ENCODE data around the gene P4HA2. TPM values are rescaled to one million over a fixed set of nuclear protein-coding genes. Genes with fewer than 3 reads are reported as not detected.

The P4HA2 gene
- total and polyA plus RNA-seq, 9 of the 15 experiments (the other 6 are each of a cell fraction or from before 2014, with no cell fraction given): 9.6 to 50.0 (median 12.7) TPM

DNA sequence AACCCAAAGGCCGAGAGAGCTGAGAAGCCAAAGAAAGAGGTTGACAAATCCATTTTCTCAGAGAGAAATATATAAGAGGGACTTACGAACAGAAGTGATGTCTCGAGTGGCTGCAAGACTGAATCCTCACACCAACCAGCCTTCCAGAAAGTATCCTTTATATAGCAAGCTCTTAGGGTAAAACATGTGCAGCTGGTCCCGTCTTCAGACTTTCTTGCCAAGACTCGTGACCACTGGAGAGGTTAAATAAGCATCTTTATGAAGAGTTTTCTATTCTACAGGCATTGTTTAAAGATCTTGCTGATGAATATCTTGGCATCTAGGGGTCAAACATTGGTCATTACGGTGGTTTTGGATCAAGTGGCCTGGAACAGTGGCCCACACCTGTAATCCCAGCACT lies 49.6 kb upstream of the P4HA2 start (continued):
- no peak for TF ChIP-seq KDM2B (CRISPR knock-in tag; IDR thresholded peaks at IDR 0.05)
- TF ChIP-seq HDGF (IDR thresholded peaks at IDR 0.05): no peak
- no peak for TF ChIP-seq NCOA1 (IDR thresholded peaks at IDR 0.05; ENCODE audit: low read depth)
- TF ChIP-seq SAFB2 (IDR thresholded peaks at IDR 0.05; ENCODE audit: borderline replicate concordance, low read depth, low read length, severe bottlenecking): no peak
- TF ChIP-seq E2F3 (CRISPR knock-in tag; IDR thresholded peaks at IDR 0.05): no peak
- TF ChIP-seq, protein P1, sequence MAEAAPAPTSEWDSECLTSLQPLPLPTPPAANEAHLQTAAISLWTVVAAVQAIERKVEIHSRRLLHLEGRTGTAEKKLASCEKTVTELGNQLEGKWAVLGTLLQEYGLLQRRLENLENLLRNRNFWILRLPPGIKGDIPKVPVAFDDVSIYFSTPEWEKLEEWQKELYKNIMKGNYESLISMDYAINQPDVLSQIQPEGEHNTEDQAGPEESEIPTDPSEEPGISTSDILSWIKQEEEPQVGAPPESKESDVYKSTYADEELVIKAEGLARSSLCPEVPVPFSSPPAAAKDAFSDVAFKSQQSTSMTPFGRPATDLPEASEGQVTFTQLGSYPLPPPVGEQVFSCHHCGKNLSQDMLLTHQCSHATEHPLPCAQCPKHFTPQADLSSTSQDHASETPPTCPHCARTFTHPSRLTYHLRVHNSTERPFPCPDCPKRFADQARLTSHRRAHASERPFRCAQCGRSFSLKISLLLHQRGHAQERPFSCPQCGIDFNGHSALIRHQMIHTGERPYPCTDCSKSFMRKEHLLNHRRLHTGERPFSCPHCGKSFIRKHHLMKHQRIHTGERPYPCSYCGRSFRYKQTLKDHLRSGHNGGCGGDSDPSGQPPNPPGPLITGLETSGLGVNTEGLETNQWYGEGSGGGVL (CRISPR knock-in tag; IDR thresholded peaks at IDR 0.05): no peak

DNA sequence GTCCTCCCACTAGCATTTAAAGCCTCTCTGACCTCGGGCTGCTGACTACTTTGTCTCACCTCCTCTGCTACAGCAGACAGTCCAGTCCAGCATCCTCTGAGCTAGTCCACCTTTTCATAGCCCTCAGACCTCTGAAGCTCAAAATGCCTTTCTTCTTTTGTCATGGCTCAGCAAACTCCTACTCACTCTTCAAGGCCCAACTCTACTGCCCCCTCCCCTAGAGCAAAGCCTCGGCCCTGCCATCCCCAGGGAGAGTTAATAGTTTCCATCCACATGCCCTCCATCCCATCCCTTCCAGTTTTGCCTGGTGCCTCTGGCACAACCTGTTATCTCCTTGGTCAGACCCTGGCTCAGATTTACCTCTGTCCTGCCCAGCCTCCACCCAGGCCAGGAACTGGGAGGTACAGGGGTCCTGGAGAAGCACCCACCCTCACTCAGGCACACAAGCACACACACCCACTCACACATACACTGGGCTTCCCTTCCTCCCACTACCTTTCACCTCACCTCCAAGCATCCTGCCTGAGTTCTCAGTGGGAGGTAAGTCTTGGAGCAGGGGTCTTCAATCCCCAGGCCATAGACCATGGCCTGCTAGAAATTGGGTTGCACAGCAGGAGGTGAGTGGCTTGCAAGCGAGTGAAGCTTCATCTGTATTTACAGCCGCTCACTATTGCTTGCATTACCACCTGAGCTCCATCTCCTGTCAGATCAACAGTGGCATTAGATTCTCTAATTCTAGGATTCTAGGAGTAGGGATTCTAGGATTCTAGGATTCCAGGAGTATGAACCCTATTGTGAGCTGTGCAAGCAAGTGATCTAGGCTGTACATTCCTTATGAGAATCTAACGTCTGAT lies 47.9 kb upstream of the P4HA2 start:
- TF ChIP-seq, protein P2, sequence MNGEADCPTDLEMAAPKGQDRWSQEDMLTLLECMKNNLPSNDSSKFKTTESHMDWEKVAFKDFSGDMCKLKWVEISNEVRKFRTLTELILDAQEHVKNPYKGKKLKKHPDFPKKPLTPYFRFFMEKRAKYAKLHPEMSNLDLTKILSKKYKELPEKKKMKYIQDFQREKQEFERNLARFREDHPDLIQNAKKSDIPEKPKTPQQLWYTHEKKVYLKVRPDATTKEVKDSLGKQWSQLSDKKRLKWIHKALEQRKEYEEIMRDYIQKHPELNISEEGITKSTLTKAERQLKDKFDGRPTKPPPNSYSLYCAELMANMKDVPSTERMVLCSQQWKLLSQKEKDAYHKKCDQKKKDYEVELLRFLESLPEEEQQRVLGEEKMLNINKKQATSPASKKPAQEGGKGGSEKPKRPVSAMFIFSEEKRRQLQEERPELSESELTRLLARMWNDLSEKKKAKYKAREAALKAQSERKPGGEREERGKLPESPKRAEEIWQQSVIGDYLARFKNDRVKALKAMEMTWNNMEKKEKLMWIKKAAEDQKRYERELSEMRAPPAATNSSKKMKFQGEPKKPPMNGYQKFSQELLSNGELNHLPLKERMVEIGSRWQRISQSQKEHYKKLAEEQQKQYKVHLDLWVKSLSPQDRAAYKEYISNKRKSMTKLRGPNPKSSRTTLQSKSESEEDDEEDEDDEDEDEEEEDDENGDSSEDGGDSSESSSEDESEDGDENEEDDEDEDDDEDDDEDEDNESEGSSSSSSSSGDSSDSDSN (IDR thresholded peaks at IDR 0.05; ENCODE audit: borderline replicate concordance in 1 of 2, low read depth in 2 of 2, low read length in 2 of 2): no peak
- no peak for TF ChIP-seq HNRNPK (IDR thresholded peaks at IDR 0.05; ENCODE audit: low read depth, low read length, poor library complexity, severe bottlenecking)
- TF ChIP-seq ZNF263 (CRISPR knock-in tag; IDR thresholded peaks at IDR 0.05; ENCODE audit: borderline replicate concordance): 0 out of 2 replicates have a peak, but pooled peaks have one; percentile 9
- ChIA-PET CTCF (ENCODE audit: low intra/inter-chr PET ratio) (no interaction called here), POLR2A (interaction anchor here (0.7 kb wide), 2 partner anchors 145 to 210 kb away, joined by 4 read pairs; no protein-coding TSS in a partner anchor)
- BruUV-seq (replicated peaks): no TSS peak
- Histone ChIP-seq H3K79me2 (ENCODE audit: control insufficient read depth, insufficient read depth, low read length) (no peaks in the 10 kb centered on the region), H4K20me1 (replicated peaks; ENCODE audit: control insufficient read depth, insufficient read depth, low read length) (no peaks in the 10 kb centered on the region), H3K27ac (ENCODE audit: extremely low read depth, low read depth, low read length) (no peak overlapping the region), H3K4me2 (ENCODE audit: insufficient read depth, low read length) (no peak overlapping the region), H3K9me3 (replicated peaks; ENCODE audit: control insufficient read depth, insufficient read depth, low read depth, low read length) (no peaks in the 10 kb centered on the region), H2AFZ (ENCODE audit: low read depth, low read length) (no peak overlapping the region), H3K9me1 (ENCODE audit: control insufficient read depth, insufficient read depth, low read length) (no peaks in the 10 kb centered on the region), H3K4me1 (replicated peaks in 1 of 2; ENCODE audit: control insufficient read depth in 2 of 2, insufficient read depth in 2 of 2, low read length in 2 of 2) (peaks cover 42 to 58% of the 10 kb centered on the region in 2 experiments; a peak in 4 of 5 replicates), H3K4me3 (no peak overlapping the region), H3K9ac (ENCODE audit: insufficient read depth in 1 of 2, low read depth in 2 of 2, low read length in 2 of 2) (no peak overlapping the region), H3K36me3 (ENCODE audit: control insufficient read depth, insufficient read depth, low read length) (peaks cover 10% of the 10 kb centered on the region; the same call in 2 of the 3 replicates), H3K27me3 (ENCODE audit: control insufficient read depth in 2 of 2, insufficient read depth in 2 of 2, low read length in 2 of 2) (no peaks in the 10 kb centered on the region)
- FAIRE-seq (no peak), ATAC-seq (no peak), DNase-seq (ENCODE audit: extremely low read depth in 1 of 4, low spot score in 3 of 4) (no peak)
- in situ Hi-C loops (cut with MboI) (no loop called here), intact Hi-C loops (cut with micrococcal nuclease) (no loop called here)
- WGBS (ENCODE audit: insufficient coverage, low coverage, missing lambda C conversion rate): 68% methylated on average over 5 of the region's 5 CpGs

Data from K562 (cell line).